ENCODE measurements around the gene REM2.
"Not testable (repeated sequence)": the region's sequence is repeated elsewhere in the genome, so short reads cannot be mapped to it uniquely, and the experiment has no call there.

Gene REM2

DNA sequence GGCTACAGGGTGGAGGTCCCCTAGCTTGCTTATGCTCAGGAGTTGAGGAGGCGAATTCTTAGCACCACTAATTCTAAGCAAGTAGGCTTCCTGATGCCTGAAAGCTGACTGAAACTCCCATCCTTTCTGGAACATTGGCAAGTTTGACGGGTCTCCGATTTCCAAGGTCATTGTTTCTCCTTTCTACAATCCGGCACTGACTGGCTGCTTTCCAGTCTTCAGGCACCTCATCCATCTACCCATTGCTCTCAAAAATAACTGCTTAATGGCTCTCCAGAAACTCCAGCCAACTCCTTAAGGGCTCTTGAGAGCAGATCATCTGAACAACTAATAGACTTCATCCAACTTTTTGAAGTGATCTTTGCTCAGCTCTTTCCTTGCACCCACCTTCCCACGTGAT lies 13.3 kb downstream of the REM2 start:
- no peak for DNase-seq (ENCODE audit: extremely low read depth in 1 of 2, low read depth in 1 of 2)

GRCh38 chr14:22896760-22897159 lies 13.7 kb downstream of the REM2 start:
- no peak for DNase-seq (ENCODE audit: extremely low read depth in 1 of 2, low read depth in 1 of 2)

DNA sequence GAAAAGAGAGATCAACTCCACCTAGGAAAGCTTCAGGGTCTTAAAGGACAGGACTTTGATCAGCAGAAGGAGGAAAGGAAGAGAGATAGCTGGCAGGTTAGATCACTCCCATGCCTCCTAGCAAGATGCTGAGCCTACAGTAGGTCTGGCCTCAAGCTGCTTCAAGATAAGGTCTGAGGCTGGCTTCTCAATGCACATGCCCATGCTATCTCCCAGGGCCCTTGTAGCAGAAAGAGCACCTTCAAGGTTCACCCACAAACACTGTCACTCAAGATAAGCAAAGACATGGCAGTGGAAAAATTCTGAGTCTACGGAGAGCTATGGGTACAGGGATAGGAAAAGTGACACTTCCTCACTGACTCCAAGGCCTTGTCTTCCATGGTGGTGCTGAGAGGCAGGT lies 14.3 kb downstream of the REM2 start:
- DNase-seq (ENCODE audit: extremely low read depth in 1 of 2, low read depth in 1 of 2), result no peak

- no peak for DNase-seq (ENCODE audit: extremely low read depth in 1 of 2, low read depth in 1 of 2)
Observed at GRCh38 chr14:22898302-22899090, 15.5 kb downstream of the REM2 start.

GRCh38 chr14:22900081-22900799 lies 17.2 kb downstream of the REM2 start:
- peak in 1 of 2 donors; percentile 24 for DNase-seq (ENCODE audit: extremely low read depth in 1 of 2, low read depth in 1 of 2)

GRCh38 chr14:22901799-22902198 lies 18.8 kb downstream of the REM2 start:
- no peak for DNase-seq (ENCODE audit: extremely low read depth in 1 of 2, low read depth in 1 of 2)

- DNase-seq (ENCODE audit: extremely low read depth in 1 of 2, low read depth in 1 of 2), result no peak
Observed at GRCh38 chr14:22903742-22904087, 20.7 kb downstream of the REM2 start.

GRCh38 chr14:22905627-22906026 lies 22.6 kb downstream of the REM2 start:
- no peak for DNase-seq (ENCODE audit: extremely low read depth in 1 of 2, low read depth in 1 of 2)

GRCh38 chr14:22906073-22906472 lies 23.1 kb downstream of the REM2 start:
- no peak for DNase-seq (ENCODE audit: extremely low read depth in 1 of 2, low read depth in 1 of 2)

DNA sequence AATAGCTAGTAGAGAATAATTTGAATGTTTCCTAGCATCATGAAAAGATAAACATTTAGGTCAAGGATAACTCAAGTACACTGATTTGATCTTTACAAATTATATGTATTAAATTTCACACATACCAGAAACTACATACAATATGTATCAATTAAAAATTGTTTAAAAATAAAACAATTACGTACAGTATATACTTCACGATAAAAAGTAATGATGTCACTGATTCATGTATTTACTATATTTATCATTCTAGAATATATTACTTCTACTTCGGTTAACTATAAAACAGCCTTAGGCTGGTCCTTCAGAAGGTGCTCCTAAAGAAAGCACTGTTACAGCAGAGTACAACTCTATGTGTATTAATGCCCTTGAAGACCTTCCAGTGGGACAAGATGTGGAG lies 24.4 kb downstream of the REM2 start:
- DNase-seq (ENCODE audit: extremely low read depth in 1 of 2, low read depth in 1 of 2), result no peak

- DNase-seq (ENCODE audit: extremely low read depth in 1 of 2, low read depth in 1 of 2), result no peak
Observed at GRCh38 chr14:22908601-22909000, 25.6 kb downstream of the REM2 start.

DNA sequence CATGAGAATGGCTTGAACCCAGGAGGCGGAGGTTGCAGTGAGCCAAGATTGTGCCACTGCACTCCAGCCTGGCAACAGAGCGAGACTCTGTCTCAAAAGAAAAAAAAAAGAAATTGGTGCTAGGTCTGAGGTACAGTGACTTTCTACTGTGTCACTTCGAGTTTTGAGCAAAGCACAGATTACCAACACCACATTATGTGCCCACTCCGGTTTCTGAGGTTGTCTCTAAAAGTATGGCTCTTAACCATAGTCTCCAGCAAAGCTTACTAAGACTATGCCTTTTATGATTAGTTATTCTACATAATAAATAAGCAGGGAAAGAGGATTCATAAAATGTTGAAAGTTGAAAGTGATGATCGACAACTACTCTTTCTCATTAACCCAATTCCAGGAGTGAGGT lies 27.9 kb downstream of the REM2 start:
- no peak for DNase-seq (ENCODE audit: extremely low read depth in 1 of 2, low read depth in 1 of 2)

DNA sequence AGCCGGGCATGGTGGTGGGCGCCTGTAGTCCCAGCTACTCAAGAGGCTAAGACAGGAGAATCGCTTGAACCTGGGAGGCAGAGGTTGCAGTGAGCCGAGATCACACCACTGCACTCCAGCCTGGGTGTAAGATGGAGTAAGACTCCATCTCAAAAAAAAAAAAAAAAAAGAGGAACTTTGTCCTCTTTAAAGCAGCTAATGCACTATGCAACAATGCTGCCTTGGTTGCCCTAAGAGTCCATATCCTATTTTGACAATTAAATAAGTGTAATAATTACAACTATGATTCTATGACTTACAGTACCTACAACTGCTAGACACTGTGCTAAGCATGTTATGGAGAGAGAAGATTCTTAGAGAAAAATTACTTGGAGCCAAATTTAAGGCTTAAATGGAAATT lies 31.8 kb downstream of the REM2 start:
- DNase-seq (ENCODE audit: extremely low read depth in 1 of 2, low read depth in 1 of 2), result not testable (repeated sequence)

- no peak for DNase-seq (ENCODE audit: extremely low read depth in 1 of 2, low read depth in 1 of 2)
Observed at GRCh38 chr14:22915886-22916521, 33.0 kb downstream of the REM2 start.

- peak; percentile 100 for DNase-seq (ENCODE audit: extremely low read depth in 1 of 2, low read depth in 1 of 2)
Observed at GRCh38 chr14:22918804-22919600, 36.0 kb downstream of the REM2 start, which contains the start of gene RBM23. RBM23 (minus strand) TSS chr14:22919149.

DNA sequence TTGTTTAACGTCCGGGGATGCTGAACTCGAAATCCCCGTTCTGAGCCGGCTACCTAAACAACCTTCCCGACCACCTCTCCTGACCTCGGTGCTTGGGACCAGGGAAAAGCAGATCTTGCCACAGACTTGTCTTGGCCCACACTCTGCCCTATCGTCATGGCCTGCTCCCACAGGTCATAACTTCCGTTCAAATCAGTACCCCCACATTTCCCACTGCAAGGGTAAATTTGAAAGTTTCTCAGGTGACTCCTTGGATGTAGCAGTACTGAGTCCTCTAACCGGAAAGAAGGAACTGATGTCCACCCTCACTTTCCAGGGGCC lies 36.5 kb downstream of the REM2 start:
- no peak for DNase-seq (ENCODE audit: extremely low read depth in 1 of 2, low read depth in 1 of 2)

DNA sequence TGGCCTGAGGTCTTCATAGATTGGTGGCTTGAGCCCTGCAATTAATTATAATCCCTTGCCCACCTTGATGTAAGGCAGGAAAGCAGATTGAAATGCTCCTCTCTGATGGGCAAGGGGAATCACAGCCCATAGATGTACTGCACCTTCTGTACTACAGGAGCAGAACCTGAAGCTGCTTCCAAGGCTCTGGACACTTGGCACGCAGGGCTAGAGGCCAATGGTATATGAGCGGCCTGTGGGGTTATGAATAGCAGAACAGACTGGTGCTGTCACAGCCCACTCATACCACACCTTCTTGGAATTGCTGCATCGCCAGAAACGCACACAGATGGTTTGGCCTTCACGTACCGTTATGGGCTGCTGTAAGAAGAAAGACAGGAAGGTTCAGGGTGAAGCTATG lies 37.7 kb downstream of the REM2 start:
- DNase-seq (ENCODE audit: extremely low read depth in 1 of 2, low read depth in 1 of 2), result no peak

DNA sequence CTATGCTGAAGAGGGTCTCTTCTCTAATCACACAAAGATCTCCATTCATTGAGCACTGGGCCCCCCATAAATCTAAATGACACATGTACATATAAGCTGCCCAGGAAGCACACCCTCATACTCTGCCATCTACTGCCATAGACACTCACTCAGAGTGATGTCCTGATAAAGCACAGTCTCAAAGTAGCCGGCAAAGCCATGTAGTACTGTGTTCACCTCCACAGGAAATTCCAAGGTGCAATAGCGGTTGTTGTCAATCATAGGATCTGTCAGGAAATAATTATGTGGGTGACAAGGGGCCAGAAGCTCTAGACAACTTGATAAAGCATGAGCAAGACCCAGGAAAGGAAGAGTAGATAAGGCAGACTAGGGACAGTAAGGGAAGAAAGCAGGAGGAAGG lies 39.3 kb downstream of the REM2 start:
- no peak for DNase-seq (ENCODE audit: extremely low read depth in 1 of 2, low read depth in 1 of 2)

DNA sequence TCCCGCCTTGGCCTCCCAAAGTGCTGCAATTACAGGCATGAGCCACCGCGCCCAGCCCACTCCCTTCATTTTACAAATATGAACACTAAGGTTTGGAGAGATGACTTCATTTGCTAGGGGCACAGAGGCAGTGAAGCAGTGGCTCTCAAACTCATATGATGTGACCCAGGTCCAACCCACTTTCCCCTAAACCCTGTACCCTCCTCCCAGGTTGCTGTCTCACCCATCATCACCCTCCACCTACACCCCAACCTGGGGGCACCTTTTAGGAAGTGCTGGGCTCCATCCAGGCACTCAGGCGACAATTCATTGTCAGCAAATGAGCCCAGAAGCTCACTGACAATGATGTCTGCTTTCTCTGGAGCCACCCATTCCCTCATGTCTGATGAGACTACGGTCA lies 40.7 kb downstream of the REM2 start:
- DNase-seq (ENCODE audit: extremely low read depth in 1 of 2, low read depth in 1 of 2), result no peak

- no peak for DNase-seq (ENCODE audit: extremely low read depth in 1 of 2, low read depth in 1 of 2)
Observed at GRCh38 chr14:22925513-22925912, 42.5 kb downstream of the REM2 start.

DNA sequence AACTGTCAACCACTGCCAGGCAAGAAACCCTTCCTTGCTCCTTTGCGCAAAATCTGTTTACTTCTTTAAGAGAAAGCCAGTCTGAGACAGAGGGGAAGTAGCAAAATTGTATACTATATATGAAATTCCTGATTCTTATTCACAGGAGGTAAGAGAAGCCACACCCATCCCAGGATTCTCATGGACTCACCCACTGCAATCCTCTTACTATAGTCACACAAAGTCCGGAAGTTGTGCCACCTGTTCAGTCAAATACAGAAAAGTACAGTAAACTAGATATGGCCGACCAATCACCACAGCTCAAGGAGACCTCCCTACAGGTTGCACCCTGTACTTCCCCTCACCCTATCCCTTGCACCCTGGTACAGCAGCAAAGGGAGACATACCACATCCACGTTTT lies 43.3 kb downstream of the REM2 start:
- no peak for DNase-seq (ENCODE audit: extremely low read depth in 1 of 2, low read depth in 1 of 2)
